Measurements from ENCODE around the gene FOXP2. TPM values are rescaled to one million over a fixed set of nuclear protein-coding genes. Genes with fewer than 3 reads are reported as not detected.

The FOXP2 gene
- total and polyA plus RNA-seq, 4 donors, result 1.2 to 7.4 (median 5.7) TPM

DNA sequence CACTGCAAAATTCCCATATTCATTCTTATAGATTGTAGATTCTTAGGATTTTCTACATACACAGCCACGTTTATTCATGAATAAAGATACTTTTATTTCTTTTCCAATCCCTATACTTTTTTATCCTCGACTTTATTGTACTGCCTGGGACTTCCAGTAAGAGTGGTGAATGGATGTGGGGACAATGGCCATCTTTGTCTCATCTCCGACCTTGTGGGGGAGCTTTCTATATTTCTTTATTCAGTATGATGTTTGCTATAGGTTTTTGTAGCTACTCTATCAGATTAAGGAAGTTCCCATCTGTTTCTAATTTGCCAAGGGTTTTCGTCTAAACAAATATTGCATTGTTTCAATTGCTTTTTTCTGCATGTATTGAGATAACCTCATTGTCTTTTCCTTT is 184.3 kb downstream of the FOXP2 start:
- 90% methylated on average over 4 of the region's 4 CpGs for WGBS
- DNase-seq (ENCODE audit: low spot score), result no peak
- no peaks in the 10 kb centered on the region for H3K36me3 ChIP-seq (ENCODE audit: control insufficient read depth in 4 of 4, insufficient read depth in 3 of 4, low read depth in 1 of 4, low read length in 3 of 4)
- H3K4me1 ChIP-seq (ENCODE audit: control insufficient read depth in 4 of 4, insufficient read depth in 4 of 4, low read length in 3 of 4), result no peaks in the 10 kb centered on the region
- no peaks in the 10 kb centered on the region for H3K27me3 ChIP-seq (ENCODE audit: control insufficient read depth in 4 of 4, insufficient read depth in 4 of 4, low read length in 3 of 4)
- H3K9me3 ChIP-seq (ENCODE audit: control insufficient read depth in 4 of 4, low read length in 3 of 4), result no peaks in the 10 kb centered on the region
- no peak overlapping the region for H3K4me3 ChIP-seq (ENCODE audit: low read depth in 1 of 3, low read length in 3 of 3)
- TF ChIP-seq, protein P1, sequence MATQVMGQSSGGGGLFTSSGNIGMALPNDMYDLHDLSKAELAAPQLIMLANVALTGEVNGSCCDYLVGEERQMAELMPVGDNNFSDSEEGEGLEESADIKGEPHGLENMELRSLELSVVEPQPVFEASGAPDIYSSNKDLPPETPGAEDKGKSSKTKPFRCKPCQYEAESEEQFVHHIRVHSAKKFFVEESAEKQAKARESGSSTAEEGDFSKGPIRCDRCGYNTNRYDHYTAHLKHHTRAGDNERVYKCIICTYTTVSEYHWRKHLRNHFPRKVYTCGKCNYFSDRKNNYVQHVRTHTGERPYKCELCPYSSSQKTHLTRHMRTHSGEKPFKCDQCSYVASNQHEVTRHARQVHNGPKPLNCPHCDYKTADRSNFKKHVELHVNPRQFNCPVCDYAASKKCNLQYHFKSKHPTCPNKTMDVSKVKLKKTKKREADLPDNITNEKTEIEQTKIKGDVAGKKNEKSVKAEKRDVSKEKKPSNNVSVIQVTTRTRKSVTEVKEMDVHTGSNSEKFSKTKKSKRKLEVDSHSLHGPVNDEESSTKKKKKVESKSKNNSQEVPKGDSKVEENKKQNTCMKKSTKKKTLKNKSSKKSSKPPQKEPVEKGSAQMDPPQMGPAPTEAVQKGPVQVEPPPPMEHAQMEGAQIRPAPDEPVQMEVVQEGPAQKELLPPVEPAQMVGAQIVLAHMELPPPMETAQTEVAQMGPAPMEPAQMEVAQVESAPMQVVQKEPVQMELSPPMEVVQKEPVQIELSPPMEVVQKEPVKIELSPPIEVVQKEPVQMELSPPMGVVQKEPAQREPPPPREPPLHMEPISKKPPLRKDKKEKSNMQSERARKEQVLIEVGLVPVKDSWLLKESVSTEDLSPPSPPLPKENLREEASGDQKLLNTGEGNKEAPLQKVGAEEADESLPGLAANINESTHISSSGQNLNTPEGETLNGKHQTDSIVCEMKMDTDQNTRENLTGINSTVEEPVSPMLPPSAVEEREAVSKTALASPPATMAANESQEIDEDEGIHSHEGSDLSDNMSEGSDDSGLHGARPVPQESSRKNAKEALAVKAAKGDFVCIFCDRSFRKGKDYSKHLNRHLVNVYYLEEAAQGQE (IDR thresholded peaks at IDR 0.05), result no peak
- TF ChIP-seq FOXA2 (IDR thresholded peaks at IDR 0.05) (no peak), FOXA1 (IDR thresholded peaks at IDR 0.05) (no peak), JUND (IDR thresholded peaks at IDR 0.05) (no peak), TAF1 (conservative IDR thresholded peaks at IDR 0.05) (no peak), RAD21 (IDR thresholded peaks at IDR 0.05) (no peak), GABPA (IDR thresholded peaks at IDR 0.05 in 1 of 2, conservative IDR thresholded peaks at IDR 0.05 in 1 of 2) (no peak), HNF4A (conservative IDR thresholded peaks at IDR 0.05) (no peak), EGR1 (IDR thresholded peaks at IDR 0.05; ENCODE audit: low read depth in 2 of 2) (no peak), HNF4G (IDR thresholded peaks at IDR 0.05) (no peak), NR2F2 (IDR thresholded peaks at IDR 0.05) (no peak), RXRA (IDR thresholded peaks at IDR 0.05) (no peak), SP1 (IDR thresholded peaks at IDR 0.05) (no peak), YY1 (IDR thresholded peaks at IDR 0.05) (no peak)
- TF ChIP-seq, protein P2, sequence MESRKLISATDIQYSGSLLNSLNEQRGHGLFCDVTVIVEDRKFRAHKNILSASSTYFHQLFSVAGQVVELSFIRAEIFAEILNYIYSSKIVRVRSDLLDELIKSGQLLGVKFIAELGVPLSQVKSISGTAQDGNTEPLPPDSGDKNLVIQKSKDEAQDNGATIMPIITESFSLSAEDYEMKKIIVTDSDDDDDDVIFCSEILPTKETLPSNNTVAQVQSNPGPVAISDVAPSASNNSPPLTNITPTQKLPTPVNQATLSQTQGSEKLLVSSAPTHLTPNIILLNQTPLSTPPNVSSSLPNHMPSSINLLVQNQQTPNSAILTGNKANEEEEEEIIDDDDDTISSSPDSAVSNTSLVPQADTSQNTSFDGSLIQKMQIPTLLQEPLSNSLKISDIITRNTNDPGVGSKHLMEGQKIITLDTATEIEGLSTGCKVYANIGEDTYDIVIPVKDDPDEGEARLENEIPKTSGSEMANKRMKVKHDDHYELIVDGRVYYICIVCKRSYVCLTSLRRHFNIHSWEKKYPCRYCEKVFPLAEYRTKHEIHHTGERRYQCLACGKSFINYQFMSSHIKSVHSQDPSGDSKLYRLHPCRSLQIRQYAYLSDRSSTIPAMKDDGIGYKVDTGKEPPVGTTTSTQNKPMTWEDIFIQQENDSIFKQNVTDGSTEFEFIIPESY (IDR thresholded peaks at IDR 0.05), result no peak
- TF ChIP-seq, protein P3, sequence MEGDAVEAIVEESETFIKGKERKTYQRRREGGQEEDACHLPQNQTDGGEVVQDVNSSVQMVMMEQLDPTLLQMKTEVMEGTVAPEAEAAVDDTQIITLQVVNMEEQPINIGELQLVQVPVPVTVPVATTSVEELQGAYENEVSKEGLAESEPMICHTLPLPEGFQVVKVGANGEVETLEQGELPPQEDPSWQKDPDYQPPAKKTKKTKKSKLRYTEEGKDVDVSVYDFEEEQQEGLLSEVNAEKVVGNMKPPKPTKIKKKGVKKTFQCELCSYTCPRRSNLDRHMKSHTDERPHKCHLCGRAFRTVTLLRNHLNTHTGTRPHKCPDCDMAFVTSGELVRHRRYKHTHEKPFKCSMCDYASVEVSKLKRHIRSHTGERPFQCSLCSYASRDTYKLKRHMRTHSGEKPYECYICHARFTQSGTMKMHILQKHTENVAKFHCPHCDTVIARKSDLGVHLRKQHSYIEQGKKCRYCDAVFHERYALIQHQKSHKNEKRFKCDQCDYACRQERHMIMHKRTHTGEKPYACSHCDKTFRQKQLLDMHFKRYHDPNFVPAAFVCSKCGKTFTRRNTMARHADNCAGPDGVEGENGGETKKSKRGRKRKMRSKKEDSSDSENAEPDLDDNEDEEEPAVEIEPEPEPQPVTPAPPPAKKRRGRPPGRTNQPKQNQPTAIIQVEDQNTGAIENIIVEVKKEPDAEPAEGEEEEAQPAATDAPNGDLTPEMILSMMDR (IDR thresholded peaks at IDR 0.05; ENCODE audit: low read depth, low read length, missing input control), result no peak
- TF ChIP-seq, protein P4, sequence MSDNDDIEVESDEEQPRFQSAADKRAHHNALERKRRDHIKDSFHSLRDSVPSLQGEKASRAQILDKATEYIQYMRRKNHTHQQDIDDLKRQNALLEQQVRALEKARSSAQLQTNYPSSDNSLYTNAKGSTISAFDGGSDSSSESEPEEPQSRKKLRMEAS (IDR thresholded peaks at IDR 0.05), result no peak
- no peak overlapping the region for H3K9ac ChIP-seq (ENCODE audit: low read depth in 1 of 2, low read length in 2 of 2)
- H3K27ac ChIP-seq (ENCODE audit: low read depth in 1 of 2, low read length in 2 of 2), result no peak overlapping the region

DNA sequence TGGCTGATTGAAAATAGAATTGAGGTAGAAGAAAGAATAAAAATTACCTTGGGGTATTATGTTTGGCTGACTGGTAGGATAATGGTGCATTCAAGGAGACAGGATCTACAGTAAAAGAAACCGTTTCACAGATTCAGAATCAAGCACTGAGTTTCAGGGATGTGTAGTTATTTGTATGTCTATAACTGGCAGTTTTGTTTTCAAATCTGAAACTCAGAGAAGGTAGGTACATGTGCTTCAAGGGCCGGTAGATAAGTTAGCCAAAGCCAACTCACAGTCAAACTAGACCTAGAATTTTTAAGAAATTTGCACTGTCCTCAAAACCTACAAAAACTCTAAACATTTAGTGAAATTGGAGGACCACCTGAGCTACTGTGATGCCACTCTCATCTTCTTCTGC is 191.5 kb downstream of the FOXP2 start:
- H3K9ac ChIP-seq (ENCODE audit: low read depth in 1 of 2, low read length in 2 of 2), result no peak overlapping the region
- no peaks in the 10 kb centered on the region for H3K36me3 ChIP-seq (ENCODE audit: control insufficient read depth in 4 of 4, insufficient read depth in 3 of 4, low read depth in 1 of 4, low read length in 3 of 4)
- 96% methylated on average over 2 of the region's 2 CpGs for WGBS
- TF ChIP-seq, protein P1 (IDR thresholded peaks at IDR 0.05), result no peak
- TF ChIP-seq RXRA (IDR thresholded peaks at IDR 0.05), result no peak
- TF ChIP-seq TAF1 (conservative IDR thresholded peaks at IDR 0.05), result no peak
- no peak for TF ChIP-seq JUND (IDR thresholded peaks at IDR 0.05)
- TF ChIP-seq RAD21 (IDR thresholded peaks at IDR 0.05), result no peak
- TF ChIP-seq, protein P5, sequence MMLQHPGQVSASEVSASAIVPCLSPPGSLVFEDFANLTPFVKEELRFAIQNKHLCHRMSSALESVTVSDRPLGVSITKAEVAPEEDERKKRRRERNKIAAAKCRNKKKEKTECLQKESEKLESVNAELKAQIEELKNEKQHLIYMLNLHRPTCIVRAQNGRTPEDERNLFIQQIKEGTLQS (IDR thresholded peaks at IDR 0.05), result no peak
- TF ChIP-seq FOXA1 (IDR thresholded peaks at IDR 0.05), result no peak
- TF ChIP-seq, protein P2 (IDR thresholded peaks at IDR 0.05), result no peak
- TF ChIP-seq EGR1 (IDR thresholded peaks at IDR 0.05; ENCODE audit: low read depth in 2 of 2), result no peak
- TF ChIP-seq YY1 (IDR thresholded peaks at IDR 0.05), result no peak

More for the DNA sequence above, 191.5 kb downstream of the FOXP2 start:
- H3K4me1 ChIP-seq (ENCODE audit: control insufficient read depth in 4 of 4, insufficient read depth in 4 of 4, low read length in 3 of 4), result no peaks in the 10 kb centered on the region
- no peak for DNase-seq (ENCODE audit: low spot score)
- H3K27ac ChIP-seq (ENCODE audit: low read depth in 1 of 2, low read length in 2 of 2), result no peak overlapping the region
- H3K27me3 ChIP-seq (ENCODE audit: control insufficient read depth in 4 of 4, insufficient read depth in 4 of 4, low read length in 3 of 4), result no peaks in the 10 kb centered on the region
- no peaks in the 10 kb centered on the region for H3K9me3 ChIP-seq (ENCODE audit: control insufficient read depth in 4 of 4, low read length in 3 of 4)
- H3K4me3 ChIP-seq (ENCODE audit: low read depth in 1 of 3, low read length in 3 of 3), result no peak overlapping the region
